NCI-H510A treated with DMSO at 0.1 percent for 48 hours (cell line): ENCODE measurements around the gene YY1.

ENCODE experiments used
- DNase-seq: peaks from one replicate; lab custom pipeline; 2025; lab: John Stamatoyannopoulos, UW

The YY1 gene

DNA sequence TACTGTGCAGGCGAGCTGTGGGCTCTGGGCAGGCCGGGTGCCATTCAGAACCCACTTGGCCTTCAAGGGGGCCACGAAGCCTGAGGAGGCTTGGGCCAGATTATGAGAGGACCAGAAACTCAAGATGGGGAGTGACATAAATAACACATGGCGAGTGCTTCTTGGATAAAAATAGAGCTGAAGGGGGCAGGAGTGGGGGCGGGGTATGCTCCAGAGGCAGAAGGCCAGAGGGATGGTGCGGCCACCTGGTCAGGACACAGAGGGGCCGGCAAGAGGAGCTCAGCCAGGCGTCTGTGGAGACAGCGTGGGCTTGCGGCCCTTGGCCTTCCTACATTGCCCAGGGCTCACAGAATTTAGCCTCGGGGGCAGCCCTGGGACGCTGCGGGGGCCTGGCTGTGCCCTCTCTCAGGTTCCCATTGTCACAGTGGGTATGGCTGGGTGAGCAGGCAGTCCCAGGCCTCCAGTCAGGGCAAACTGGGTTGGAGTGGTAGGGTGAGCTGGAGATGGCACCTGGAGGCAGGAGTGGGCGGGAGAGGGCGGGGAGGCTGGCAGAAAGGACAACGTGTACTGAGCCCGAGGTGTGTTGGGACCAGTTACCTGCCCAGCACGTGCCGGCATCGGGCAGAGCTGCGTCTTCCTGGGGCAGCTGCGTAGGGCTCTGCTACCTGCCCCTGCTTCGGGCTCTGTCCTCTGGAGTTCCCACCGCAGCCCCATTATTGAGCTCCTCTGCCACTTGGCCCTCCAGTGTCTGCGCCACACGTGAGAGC, 74.7 kb downstream of the YY1 start:
- no peak for DNase-seq

DNA sequence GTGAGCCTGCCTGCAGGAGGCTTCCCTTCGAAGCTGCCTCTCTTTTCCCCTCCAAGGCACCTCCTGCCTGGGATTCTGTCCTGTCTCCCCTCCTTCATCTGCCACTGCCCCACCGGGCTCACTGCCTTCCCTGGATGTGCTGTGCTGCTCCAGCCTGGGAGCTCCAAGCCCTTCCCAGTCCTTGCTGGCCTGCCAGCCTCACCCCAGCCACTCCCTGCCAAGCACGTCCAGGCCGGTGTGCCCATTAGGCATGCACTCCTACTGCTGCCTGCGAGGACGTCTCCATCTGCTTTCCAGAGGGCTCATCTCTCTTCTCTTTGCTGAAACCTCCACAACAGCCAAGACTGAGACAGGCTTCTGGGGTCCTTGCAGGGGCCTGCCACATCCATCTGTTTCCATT, 75.8 kb downstream of the YY1 start:
- DNase-seq, result no peak

DNA sequence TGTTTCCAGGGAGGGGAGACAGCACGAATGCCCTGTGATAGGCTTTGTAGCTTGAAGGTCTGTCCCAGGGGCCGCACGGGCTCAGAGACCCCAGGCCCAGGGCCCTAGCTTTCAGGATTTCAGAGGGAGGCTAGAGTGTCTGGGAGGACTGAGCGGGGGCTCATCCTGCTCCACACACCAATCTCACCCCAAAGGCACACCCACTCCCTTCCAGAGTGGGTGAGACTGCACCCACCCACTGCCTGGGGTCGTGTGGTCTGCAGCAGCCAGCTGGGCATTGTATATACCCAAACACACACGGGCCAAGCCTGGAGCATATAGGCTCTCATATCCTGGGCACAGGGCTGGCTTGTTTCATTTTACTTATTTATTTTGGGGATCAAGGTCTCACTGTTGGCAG, 78.4 kb downstream of the YY1 start:
- no peak for DNase-seq

DNA sequence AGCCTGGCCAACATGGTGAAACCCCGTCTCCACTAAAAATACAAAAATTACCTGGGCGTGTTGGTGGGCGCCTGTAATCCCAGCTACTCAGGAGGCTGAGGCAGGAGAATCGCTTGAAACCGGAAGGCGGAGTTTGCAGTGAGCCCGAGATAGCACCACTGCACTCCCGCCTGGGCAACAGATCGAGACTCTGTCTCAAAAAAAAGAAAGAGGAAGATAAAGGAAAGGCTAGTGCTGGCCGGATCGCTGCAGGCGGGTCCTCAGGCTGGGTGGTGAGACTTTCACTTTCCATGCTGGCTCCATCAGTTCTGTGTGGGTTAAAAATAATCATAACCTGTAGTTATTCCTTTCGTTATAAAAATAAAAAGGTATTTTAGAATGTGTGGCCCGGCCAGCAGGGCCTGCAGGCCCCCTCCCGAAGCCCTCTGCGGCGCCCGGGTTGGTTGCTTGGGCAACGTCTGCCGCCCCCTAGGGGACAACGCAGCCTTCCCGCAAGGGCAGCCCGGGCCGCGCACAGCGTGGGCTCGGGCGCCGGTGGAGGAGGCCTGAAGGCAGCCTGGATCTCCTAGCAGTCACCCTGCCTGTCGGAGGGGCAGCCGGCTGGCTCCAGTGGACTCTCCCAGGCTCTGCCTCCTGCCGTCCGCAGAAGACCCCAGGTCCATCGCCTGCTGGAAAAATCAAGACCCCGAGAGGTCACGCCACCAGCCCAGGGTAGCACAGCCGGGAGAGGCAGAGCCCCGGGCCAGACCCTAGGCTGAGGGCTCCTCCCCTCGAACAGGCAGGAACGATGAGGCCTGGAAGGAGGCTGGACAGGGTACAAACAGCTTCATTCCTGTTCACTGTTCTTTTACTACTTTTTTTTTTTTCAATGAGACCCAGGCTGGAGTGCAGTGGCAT, 79.2 kb downstream of the YY1 start:
- no peak for DNase-seq

DNA sequence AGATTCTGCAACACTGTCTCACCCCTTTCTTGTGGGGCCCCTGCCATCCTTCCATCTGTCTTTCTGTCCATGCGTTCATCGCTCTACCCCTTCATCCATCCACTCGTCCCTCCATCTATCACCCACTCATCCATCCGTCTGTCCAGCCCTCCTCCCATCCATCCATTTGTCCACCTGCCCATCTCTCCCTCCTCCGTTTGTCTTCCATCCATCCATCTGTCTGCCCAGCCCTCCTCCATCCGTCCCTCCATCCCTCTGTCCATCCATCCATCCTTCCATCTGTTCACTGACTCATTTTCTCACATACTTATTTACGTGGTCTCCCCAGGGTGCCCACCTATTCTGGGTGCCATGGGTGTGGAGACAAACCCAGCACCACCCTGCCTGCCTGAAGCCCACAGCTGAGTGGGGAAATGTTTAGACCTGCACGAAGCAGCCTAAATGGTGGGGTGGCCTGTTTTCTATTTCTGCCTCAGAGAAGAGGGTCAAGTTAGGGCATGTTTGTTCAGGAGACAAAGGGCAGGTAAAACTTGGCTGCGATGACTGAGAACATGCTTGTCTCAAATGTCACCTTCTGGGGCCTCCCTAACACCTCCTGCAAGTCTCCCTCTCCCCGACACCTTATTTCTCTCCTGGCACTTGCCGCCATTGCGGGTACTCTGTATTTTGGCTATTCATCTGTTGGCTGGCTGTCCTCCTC, 81.4 kb downstream of the YY1 start:
- DNase-seq, result no peak

DNA sequence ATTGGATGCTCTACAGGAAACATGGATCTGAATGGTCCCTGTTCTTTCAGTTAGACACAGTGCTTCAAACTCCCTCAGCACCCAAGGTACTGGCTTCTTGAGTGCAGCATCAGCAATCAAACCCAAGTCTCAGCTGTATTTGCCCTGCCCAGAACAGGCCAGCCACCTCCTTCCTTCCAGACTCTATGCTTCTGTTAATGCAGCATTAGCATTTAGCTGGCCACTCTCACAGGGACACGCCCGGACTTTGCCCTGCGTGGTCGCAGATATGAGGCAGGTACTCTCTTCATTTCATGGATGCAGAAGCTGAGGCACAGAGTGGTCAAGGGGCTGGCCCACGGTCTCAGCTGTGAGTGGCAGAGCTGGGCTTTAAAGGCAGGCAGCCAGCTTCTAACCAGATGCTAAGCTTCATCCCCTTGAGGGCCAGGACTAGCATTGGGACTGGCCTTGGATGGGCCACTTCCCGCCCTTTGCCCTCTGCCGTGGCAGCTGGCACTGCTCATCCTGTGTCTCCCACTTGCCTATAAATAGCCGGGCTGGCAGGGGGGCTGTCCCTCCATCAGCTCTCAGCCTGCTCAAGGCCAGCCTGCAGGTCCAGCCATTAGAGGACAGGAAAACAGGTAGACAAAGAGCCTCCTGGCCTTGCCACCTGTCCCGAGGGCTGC, 82.7 kb downstream of the YY1 start:
- peak; percentile 42 for DNase-seq

DNA sequence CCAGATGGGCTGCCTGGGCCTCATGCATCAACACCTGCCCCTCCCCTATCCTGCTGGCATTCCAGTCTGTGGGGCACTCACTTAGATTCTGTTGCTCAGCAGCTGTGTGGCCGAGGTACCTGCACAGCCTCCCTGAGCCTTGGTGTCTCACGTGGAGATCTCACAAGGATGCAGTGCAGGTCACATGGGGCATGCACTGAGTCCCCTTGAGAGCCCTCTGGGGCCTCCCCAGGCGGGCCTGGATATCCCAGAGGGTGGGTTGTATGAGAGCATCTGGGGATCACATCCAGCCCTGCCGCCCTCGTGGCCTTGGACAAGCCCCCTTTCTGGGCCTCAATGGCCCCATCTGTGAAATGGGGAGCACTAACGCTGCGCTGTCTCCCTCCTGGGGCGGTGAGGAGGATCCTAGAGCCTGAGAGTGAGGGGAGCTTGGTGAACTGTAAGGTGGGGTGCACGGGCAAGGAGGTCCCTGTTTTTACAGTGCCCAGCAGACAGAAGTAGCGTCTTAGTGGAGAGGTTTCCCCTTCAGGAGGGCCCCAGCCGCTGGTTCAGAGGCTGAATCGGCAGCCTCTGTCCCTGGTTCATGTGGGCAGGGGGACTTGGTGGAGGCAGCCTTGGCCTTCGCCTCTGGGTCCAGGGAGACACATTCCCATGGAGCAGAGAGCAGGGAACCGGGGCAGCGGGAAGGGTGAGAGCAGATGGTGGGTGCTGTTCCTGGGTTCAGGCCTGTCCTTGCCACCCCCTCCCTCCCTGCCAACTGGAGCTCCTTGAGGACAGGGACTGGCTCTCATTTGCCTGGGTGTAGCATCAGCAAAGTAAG, 83.4 kb downstream of the YY1 start:
- no peak for DNase-seq

DNA sequence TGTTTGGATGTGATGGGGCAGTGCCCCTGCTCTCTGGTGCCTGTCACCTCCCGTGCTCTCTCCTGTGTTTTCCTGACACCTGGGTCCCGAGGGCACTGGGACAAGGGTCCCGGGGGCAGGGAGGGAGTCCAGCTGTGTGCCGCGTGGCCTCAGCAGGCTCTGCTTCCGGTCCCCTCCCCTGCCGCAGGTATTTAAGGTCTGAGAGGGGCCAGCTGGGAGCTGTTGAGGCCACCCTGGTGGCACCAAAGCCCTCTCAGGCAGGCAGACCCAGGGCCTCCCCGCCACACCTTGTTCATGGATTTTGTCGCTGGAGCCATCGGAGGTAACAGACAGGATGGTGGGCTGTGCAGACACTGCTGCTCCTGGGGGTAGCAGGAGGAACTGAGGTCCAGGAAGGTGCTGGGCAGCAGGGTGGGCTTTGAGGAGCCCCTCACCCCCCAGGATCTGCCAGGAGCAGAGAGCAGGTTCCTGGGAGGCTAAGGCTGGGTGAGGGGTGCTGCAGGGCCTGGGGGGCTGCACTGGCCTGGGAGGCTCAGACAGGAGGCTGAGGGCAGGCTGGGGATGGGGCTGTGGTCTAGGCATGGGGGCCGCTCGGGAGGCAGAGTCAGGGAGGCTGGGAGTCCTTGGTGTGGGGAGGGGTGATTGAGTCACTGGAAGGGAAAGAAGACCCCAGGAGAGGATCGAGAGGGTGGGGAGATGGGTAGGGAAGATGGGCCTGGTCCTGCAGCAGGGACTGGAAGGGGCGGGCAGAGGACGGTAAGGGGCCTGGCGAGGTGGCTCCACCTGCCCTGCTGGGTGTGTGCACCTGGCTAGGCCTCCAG, 84.4 kb downstream of the YY1 start, which contains the start of gene SLC25A47:
TSS of gene SLC25A47 (plus strand) at position 219 of the 821 bp plus-strand sequence. CDS start at position 295, 76 bp downstream.
- DNase-seq, result no peak

DNA sequence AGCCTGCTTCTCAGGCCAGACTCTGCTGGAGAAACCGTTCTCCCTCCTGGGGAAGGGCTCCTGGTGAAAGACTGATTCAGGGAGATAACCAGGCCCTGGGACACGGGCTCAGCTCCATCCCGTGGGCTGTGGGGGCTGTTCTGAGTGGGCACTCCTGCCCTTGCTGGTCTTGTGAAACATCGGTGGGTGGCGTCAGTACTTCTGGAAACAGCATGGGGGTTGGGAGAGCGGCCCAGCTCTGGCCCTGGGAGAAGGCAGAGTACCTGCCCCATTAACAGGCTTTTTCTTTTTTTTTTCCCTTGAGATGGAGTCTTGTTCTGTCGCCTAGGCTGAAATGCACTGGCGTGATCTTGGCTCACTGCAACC, 85.0 kb downstream of the YY1 start:
- peak; percentile 39 for DNase-seq

DNA sequence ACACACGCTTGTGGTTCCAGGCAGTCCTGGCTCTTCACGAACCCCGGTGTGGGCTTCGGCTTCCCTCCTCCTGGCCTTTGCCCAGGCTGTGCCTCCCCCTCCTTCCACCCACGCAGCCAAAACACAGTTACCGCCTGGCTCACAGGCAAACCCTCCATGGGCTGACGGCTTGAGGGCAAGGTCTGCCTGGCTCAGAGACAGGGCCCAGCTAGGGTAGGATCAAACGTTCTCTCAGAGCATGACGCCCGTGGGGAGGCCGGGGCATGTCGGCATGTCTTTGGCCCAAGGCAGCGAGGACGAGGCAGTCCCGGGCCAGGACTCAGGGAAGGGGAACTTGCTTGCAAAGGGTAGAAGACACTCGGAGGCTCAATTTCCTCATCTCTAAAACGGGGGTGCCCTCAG, 86.3 kb downstream of the YY1 start:
- no peak for DNase-seq

DNA sequence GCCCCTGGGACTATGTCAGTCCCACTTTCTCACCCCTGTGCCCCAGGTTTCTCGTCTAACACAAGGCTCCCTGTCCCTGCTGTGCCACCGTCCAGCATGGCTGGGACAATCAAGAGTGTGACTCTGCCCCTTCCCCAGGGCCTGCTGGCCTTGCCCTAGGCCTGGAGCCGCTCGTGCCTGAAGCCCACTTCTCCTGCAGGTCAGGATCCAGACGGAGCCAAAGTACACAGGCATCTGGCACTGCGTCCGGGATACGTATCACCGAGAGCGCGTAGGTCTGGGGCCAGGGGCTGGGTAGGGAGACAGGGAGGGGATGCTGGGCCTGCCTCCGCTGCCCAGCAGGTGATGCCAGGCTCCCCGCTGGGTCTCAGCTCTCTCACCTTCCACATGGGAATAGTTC, 87.0 kb downstream of the YY1 start:
- no peak for DNase-seq

DNA sequence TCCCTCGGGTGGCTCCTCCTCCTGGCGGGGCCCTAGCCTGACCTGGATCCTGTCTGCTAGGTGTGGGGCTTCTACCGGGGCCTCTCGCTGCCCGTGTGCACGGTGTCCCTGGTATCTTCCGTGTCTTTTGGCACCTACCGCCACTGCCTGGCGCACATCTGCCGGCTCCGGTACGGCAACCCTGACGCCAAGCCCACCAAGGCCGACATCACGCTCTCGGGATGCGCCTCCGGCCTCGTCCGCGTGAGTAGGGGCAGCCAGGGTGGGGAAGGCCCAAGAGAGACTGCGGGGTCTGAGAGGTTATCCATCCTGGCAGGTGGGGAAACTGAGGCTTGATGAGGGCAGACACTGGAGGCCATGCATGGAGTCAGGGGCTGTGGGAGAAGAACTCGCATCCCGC, 88.2 kb downstream of the YY1 start:
- DNase-seq, result no peak

DNA sequence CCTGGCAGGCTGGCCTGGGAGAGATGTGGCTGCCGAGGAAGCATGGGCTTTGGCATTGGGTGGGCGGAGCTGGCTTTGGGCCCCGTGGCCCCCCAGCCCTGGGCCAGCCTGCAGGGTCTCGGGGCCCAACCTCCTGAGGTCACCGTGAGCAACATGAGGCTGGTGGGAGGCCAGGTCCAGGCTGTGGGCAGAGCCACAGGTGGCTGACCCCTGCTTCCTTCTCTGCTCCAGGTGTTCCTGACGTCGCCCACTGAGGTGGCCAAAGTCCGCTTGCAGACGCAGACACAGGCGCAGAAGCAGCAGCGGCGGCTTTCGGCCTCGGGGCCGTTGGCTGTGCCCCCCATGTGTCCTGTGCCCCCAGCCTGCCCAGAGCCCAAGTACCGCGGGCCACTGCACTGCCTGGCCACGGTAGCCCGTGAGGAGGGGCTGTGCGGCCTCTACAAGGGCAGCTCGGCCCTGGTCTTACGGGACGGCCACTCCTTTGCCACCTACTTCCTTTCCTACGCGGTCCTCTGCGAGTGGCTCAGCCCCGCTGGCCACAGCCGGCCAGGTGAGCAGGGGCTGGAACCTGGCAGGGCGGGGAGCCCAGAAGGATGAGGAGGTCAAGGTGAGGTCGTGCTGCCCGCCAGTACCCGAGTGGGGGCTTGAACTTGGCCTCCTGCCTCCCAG, 89.7 kb downstream of the YY1 start:
- no peak for DNase-seq

DNA sequence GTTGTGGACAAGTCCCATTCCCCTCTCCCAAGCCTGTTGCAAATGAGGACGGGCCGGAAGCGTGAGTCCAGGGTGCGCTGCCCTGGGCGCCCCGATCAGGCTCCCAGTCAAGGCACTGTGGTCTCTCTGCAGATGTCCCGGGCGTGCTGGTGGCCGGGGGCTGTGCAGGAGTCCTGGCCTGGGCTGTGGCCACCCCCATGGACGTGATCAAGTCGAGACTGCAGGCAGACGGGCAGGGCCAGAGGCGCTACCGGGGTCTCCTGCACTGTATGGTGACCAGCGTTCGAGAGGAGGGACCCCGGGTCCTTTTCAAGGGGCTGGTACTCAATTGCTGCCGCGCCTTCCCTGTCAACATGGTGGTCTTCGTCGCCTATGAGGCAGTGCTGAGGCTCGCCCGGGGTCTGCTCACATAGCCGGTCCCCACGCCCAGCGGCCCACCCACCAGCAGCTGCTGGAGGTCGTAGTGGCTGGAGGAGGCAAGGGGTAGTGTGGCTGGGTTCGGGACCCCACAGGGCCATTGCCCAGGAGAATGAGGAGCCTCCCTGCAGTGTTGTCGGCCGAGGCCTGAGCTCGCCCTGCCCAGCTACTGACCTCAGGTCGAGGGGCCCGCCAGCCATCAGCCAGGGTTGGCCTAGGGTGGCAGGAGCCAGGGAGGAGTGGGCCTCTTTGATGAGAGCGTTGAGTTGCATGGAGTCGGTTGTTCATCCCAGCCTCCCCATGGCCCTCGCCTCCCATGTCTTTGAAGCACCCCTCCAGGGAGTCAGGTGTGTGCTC, 90.5 kb downstream of the YY1 start:
- DNase-seq, result no peak

DNA sequence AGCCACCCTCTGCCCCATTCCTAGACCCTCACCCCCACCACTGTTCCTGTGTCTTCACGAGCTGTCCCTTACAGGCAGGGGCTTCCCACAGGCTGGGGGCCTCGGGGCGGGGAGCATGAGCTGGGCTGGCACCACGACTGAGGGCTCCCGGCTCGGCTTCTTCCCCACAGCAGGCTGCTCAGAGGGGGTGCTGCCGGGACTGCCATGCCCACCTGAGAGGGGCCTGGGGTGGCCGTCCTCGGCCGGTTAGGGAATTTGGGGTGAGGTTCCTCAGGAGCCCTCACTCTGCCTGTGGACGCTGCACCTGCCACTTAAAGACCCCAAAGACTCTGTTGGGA, 91.0 kb downstream of the YY1 start:
- DNase-seq, result no peak

DNA sequence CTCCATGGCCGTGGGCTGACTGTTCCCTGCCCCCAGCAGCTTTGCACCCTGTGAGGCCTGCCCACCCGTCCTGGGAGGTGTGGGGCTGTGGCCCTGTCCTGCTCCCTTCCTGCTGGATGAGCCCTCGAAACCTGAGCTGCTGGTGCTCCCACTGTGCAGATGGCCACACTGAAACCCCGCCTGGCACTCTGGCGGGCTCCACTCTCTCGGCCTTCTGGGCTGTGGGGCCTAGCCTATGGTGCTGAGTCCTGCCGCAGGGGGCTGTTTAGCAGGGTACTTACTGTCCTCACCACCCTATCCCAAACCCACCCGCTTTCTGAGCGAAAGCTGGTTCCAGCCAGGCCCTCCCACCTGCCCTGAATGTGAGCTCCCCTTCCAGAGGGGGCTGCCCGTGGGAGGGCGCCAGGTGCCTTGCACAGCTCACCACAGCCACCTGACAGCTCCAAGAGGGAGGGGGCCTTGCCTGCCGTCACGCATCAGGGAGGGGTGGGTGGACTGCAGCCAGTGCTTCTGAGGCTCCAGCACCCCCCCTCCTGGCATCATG, 91.5 kb downstream of the YY1 start:
- DNase-seq, result no peak

DNA sequence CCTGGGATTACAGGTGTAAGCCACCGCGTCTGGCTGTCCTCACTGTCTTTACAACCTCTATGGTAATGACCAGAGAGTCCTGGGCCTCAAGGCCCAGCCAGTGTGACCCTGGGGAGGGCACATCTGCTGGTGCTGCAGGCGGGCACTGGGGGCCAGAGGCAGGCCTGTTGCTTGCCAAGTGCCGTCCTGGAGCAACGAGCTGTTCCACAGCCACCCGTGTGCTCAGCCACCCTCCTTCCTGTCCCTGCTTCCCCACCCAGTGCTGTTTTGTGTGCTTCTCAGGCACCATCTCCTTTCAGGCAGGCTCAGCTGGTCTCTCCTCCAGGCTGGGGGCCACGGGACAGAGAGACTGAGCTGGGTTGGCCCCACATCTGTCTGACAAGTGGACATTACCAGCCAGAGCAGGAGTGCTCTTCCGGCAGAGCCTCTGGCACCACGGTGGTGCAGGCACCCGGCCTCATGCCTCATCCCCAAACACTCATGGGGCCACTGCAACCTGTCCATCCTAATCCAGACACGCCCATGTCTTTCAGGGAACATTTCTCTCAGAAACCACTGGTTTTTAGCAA, 93.2 kb downstream of the YY1 start:
- DNase-seq, result no peak
